OCI-LY7 (cell line): ENCODE results near the gene RANBP17.

Experiments used
- EZH2phosphoT487 ChIP-seq: fragments of 200-600 bp; sonication (generic); IDR thresholded peaks from 2 replicates; pipeline ENCODE4 v1.6.1; 2018; ENCODE audit warnings: low read depth, borderline replicate concordance, mild to moderate bottlenecking, mixed run types, antibody characterized with exemption, low read length, moderate library complexity, mixed read lengths
- TF ChIP-seq, protein P1 (sequence below): fragments of 200-600 bp; sonication (generic); conservative IDR thresholded peaks from 2 replicates; pipeline ENCODE4 v1.5.1; 2014; ENCODE audit warnings: mild to moderate bottlenecking, antibody characterized with exemption, low read length, moderate library complexity, mixed read lengths

DNA sequence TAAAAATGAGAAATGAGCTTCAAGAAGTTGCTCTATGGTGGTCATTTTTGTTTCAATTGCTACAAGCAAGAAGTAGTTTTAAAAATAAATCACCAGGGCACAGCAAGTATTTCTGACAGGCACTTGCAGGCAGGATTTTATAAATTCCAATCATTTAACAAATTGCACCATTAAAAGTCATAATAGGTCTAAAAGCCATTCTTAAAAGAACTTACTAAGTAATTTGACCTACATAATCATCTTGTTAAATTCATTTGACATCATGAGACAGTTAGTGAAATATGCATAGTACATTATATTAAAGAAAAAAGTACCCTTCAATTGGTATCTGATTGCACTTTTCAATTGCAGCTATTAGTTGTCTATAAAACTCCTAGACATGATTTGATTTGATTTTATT is 478.2 kb downstream of the RANBP17 start:
- TF ChIP-seq, protein P1, sequence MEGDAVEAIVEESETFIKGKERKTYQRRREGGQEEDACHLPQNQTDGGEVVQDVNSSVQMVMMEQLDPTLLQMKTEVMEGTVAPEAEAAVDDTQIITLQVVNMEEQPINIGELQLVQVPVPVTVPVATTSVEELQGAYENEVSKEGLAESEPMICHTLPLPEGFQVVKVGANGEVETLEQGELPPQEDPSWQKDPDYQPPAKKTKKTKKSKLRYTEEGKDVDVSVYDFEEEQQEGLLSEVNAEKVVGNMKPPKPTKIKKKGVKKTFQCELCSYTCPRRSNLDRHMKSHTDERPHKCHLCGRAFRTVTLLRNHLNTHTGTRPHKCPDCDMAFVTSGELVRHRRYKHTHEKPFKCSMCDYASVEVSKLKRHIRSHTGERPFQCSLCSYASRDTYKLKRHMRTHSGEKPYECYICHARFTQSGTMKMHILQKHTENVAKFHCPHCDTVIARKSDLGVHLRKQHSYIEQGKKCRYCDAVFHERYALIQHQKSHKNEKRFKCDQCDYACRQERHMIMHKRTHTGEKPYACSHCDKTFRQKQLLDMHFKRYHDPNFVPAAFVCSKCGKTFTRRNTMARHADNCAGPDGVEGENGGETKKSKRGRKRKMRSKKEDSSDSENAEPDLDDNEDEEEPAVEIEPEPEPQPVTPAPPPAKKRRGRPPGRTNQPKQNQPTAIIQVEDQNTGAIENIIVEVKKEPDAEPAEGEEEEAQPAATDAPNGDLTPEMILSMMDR, result no peak
- no peak for TF ChIP-seq EZH2phosphoT487
